Muscle layer of duodenum (tissue), 2 donors: Measurements from ENCODE around the gene SSBP3.
"Not testable (repeated sequence)": the region's sequence is repeated elsewhere in the genome, so short reads cannot be mapped to it uniquely, and the experiment has no call there.

ENCODE experiments used
- H3K27ac ChIP-seq: one replicate; pipeline ENCODE4 v1.7.0; 2013; ENCODE audit warnings: mild to moderate bottlenecking, low read length
- H3K27me3 ChIP-seq: one replicate; pipeline ENCODE4 v1.7.0; 2013; ENCODE audit warnings: low read depth, mild to moderate bottlenecking, control low read depth, low read length
- H3K36me3 ChIP-seq, 2 donors: one replicate each; pipeline ENCODE4 v1.7.0; 2013; ENCODE audit warnings: low read length in 2 of 2, control low read depth in 1 of 2, mild to moderate bottlenecking in 1 of 2; ENCODE audit not compliant: insufficient read depth in 2 of 2, control insufficient read depth in 1 of 2
- H3K4me1 ChIP-seq, 2 donors: one replicate each; pipeline ENCODE4 v1.7.0; 2013; ENCODE audit warnings: low read length in 2 of 2, mild to moderate bottlenecking in 2 of 2, control low read depth in 1 of 2, moderate library complexity in 1 of 2; ENCODE audit not compliant: insufficient read depth in 2 of 2, control insufficient read depth in 1 of 2
- H3K4me3 ChIP-seq, 2 donors: one replicate each; pipeline ENCODE4 v1.7.0; 2013; ENCODE audit warnings: low read length in 2 of 2, low read depth in 1 of 2, mild to moderate bottlenecking in 1 of 2
- H3K9me3 ChIP-seq, 2 donors: one replicate each; pipeline ENCODE4 v1.7.0; 2013; ENCODE audit warnings: low read length in 2 of 2, control low read depth in 1 of 2, mild to moderate bottlenecking in 1 of 2; ENCODE audit not compliant: control insufficient read depth in 1 of 2
- donor health status: healthy.

Gene SSBP3

DNA sequence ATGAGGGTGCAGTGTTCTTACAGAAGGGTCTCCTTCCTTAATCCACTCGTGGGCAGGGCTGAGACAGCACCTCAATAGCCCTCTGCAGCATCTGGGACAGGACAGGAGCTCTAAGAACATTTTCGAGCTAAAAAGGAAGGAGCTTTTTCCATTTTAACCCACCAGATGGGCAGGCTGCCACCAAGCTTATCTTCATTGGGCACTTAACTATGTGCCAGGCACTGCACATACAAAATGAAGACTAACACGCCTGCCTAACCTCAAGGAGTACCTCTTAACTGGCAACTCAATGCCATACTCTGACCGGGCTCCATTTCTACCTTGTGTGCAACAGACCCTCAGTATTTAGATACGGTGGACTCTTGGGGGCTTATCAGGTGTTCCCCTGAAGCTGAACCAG is 48.2 kb downstream of the SSBP3 start:
- H3K36me3 ChIP-seq = peaks cover 0 to 3% of the 10 kb centered on the region in 2 donors
- H3K27me3 ChIP-seq = no peaks in the 10 kb centered on the region
- H3K4me1 ChIP-seq = peaks cover 10 to 32% of the 10 kb centered on the region in 2 donors
- H3K4me3 ChIP-seq = no peak overlapping the region
- no peaks in the 10 kb centered on the region for H3K9me3 ChIP-seq
- no peak overlapping the region for H3K27ac ChIP-seq

GRCh38 chr1:54356680-54357147 is 49.5 kb downstream of the SSBP3 start:
- no peaks in the 10 kb centered on the region for H3K9me3 ChIP-seq
- H3K36me3 ChIP-seq = peaks cover 0 to 3% of the 10 kb centered on the region in 2 donors
- H3K4me1 ChIP-seq = peaks cover 10 to 28% of the 10 kb centered on the region in 2 donors
- H3K27me3 ChIP-seq = no peaks in the 10 kb centered on the region
- H3K27ac ChIP-seq = no peak overlapping the region
- no peak overlapping the region for H3K4me3 ChIP-seq

GRCh38 chr1:54355931-54356679 is 50.1 kb downstream of the SSBP3 start:
- H3K27me3 ChIP-seq = no peaks in the 10 kb centered on the region
- no peak overlapping the region for H3K27ac ChIP-seq
- H3K9me3 ChIP-seq = no peaks in the 10 kb centered on the region
- H3K4me3 ChIP-seq = no peak overlapping the region
- peaks cover 0 to 3% of the 10 kb centered on the region in 2 donors for H3K36me3 ChIP-seq
- peaks cover 10 to 24% of the 10 kb centered on the region in 2 donors for H3K4me1 ChIP-seq

GRCh38 chr1:54354899-54355298 is 51.3 kb downstream of the SSBP3 start:
- Histone ChIP-seq H3K36me3 (peaks cover 0 to 3% of the 10 kb centered on the region in 2 donors), H3K27me3 (no peaks in the 10 kb centered on the region), H3K4me1 (peaks cover 10 to 27% of the 10 kb centered on the region in 2 donors), H3K27ac (no peak overlapping the region), H3K9me3 (no peaks in the 10 kb centered on the region), H3K4me3 (no peak overlapping the region)

DNA sequence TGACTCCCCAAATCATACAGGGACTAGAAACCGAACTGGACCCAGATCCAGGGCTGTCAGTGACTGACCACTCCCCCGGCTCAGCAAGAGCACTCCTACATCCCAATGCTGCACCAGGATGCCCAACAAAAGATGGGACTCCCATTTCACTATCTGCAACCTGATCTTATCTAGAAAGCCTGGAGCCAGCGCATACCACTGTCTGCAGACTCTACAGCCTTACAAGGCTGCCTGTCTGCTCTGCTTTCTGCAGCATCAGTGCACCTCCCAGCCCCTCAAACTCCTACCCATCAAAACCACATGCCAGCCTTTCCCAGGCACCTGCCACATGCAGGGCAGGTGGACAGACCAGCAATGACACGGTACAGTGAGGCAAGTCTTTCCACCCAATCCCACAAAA is 52.2 kb downstream of the SSBP3 start:
- Histone ChIP-seq H3K4me1 (peaks cover 10 to 28% of the 10 kb centered on the region in 2 donors), H3K27me3 (no peaks in the 10 kb centered on the region), H3K36me3 (peaks cover 0 to 3% of the 10 kb centered on the region in 2 donors), H3K4me3 (no peak overlapping the region), H3K27ac (no peak overlapping the region), H3K9me3 (no peaks in the 10 kb centered on the region)

DNA sequence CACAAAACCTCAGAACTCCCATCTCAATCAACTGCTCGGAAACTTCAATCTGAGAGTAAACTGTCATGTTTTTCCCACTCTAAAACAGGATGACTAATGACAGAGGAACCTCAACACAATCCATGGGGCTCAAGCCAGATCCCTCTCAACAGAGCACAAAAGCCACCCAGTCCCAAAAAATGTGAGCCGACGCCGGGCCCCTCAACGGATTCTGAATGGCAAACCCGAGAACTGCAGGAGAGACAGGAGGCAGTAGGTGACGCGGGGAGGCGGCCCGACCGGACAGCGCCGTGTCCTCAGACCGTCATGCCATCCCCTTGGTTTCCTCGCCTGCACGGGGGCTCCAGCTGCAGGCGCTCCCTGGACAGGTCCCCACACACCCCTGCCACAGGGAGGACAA is 53.4 kb downstream of the SSBP3 start:
- Histone ChIP-seq H3K36me3 (no peaks in the 10 kb centered on the region), H3K4me1 (peaks cover 10 to 28% of the 10 kb centered on the region in 2 donors)

DNA sequence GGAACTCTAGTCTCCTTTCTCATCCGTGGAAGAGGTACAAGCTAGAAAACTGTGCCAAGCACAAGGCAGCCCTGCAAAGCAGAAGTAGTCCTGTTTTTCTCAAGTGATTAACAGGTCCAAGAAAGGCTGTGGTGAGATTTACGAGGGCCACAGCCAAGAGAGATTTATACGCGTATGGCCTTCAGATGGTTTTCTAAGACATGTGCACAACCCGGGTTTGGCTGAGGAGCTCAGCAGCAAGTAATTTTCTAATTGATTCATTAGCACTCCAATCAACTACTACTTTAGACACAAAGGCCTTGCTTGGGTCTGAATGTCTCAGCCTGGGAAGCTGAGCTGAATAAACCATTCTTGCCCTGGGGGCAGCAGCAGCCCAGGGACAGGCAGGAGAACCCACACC is 55.8 kb downstream of the SSBP3 start:
- H3K27ac ChIP-seq = no peak overlapping the region
- no peaks in the 10 kb centered on the region for H3K27me3 ChIP-seq
- peaks cover 3 to 18% of the 10 kb centered on the region in 2 donors for H3K4me1 ChIP-seq

More for the DNA sequence above, 53.4 kb downstream of the SSBP3 start:
- Histone ChIP-seq H3K9me3 (no peaks in the 10 kb centered on the region), H3K4me3 (no peak overlapping the region), H3K27ac (no peak overlapping the region), H3K27me3 (no peaks in the 10 kb centered on the region)

DNA sequence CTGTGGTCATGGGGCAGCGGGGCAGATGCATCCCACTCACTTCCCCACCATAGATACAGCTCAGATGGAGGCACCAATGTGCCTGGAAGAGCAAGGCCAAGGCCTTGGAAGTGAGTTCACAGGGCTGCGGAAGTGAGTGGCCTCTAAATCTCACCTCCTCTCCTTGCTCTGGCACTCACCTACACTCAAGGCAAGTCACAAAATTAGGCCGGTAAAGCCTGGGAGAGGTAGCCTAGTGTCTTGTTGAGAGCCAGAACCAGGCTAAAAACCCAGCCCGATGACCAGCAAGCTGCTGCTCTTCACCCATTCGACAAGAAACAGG is 57.5 kb downstream of the SSBP3 start:
- H3K36me3 ChIP-seq = no peaks in the 10 kb centered on the region
- H3K9me3 ChIP-seq = no peaks in the 10 kb centered on the region
- H3K4me3 ChIP-seq = no peak overlapping the region
- H3K27ac ChIP-seq = no peak overlapping the region
- H3K27me3 ChIP-seq = no peaks in the 10 kb centered on the region
- H3K4me1 ChIP-seq = peaks cover 3 to 10% of the 10 kb centered on the region in 2 donors

More for the DNA sequence above, 55.8 kb downstream of the SSBP3 start:
- H3K36me3 ChIP-seq = no peaks in the 10 kb centered on the region
- no peak overlapping the region for H3K4me3 ChIP-seq
- no peaks in the 10 kb centered on the region for H3K9me3 ChIP-seq

DNA sequence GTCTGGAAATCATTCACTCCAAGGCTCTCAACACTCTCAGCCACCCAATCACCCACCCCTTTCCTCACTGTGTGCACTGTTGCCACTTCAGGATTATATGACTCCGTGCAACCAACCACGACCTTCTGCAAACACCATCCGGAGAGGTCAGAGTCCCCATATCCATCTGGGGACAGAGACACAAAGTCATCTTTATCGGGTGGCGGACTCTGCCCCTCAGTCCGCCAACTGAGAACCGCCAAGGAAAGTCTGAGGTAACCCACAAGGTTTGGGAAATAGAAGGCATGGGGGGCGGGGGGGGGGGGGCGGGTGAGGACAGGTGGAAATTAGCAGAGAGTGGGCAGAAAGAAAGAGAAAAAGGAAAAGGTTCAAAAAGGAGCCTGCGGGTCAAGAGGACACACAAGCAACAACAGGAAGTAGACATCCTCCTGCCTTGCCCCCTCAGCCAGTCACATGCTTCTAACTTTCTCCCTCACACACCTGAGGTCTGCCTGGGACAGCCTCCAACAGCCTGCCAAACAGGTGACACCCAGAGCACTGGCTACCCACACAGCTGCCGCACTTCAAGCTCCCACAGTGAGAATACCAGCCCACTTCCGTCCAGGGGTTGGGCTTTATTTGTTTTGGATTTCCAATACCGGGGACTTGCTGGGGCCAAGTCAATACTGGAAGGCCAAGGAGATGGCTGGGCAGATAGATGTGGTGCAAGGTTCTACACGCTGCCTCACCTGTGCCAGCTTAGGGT is 58.1 kb downstream of the SSBP3 start:
- no peak overlapping the region for H3K4me3 ChIP-seq
- no peaks in the 10 kb centered on the region for H3K9me3 ChIP-seq
- H3K4me1 ChIP-seq = peaks cover 3 to 10% of the 10 kb centered on the region in 2 donors
- H3K27me3 ChIP-seq = no peaks in the 10 kb centered on the region
- H3K36me3 ChIP-seq = no peaks in the 10 kb centered on the region
- H3K27ac ChIP-seq = no peak overlapping the region

DNA sequence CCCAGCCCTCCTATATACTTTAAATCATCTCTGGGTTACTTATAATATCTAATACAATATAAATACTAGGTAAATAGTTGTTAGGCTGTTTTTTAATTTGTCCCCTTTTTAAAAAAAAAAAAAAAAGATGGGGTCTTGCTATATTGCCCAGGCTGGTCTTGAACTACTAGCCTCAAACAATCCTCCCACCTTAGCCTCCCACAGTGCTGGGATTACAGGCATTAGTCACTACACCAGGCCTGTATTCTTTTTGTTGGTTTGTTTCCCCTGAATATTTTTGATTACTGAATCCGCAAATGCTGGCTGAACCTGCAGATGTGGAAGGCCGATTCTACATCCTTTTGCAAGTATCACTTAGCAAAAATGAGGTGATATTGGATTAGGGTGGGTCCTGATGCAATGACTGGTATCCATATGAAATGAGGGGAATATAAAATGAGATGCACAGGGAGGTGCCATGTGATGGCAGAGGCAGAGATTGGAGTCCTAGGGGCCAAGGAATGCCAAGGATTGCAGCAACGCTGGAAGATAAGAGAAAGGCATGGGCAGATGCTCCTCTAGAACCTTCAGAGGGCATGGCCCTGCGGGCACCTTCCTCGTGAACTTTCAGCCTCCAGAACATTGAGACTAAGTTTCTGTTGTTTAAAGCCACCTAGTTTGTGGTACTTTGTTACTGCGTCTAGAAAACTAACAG is 58.8 kb downstream of the SSBP3 start:
- no peak overlapping the region for H3K27ac ChIP-seq
- H3K9me3 ChIP-seq = no peaks in the 10 kb centered on the region
- no peak overlapping the region for H3K4me3 ChIP-seq
- H3K4me1 ChIP-seq = peaks cover 6 to 12% of the 10 kb centered on the region in 2 donors
- H3K36me3 ChIP-seq = no peaks in the 10 kb centered on the region
- H3K27me3 ChIP-seq = no peaks in the 10 kb centered on the region

DNA sequence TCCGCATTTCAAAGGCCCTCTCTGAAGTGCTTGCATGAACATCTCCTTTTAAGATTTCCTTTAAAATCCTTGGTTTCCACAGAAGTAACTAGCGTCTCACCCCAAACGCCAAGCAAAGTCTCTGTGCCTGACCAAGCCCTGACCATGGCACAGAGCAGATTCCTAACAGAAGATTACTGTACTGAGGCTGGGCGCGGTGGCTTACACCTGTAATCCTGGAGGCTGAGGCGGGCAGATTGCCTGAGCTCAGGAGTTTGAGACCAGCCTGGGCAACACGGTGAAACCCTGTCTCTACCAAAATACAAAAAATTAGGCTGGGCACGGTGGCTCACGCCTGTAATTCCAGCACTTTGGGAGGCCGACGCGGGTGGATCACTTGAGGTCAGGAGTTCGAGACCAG is 60.6 kb downstream of the SSBP3 start:
- not testable (repeated sequence) for H3K27me3 ChIP-seq, H3K4me3 ChIP-seq, H3K27ac ChIP-seq, H3K36me3 ChIP-seq, H3K9me3 ChIP-seq
- peaks cover 6 to 16% of the 10 kb centered on the region in 2 donors for H3K4me1 ChIP-seq
